ENCODE results near the gene REG3G.
"Not testable (repeated sequence)": the region's sequence is repeated elsewhere in the genome, so short reads cannot be mapped to it uniquely, and the experiment has no call there.

Gene REG3G

DNA sequence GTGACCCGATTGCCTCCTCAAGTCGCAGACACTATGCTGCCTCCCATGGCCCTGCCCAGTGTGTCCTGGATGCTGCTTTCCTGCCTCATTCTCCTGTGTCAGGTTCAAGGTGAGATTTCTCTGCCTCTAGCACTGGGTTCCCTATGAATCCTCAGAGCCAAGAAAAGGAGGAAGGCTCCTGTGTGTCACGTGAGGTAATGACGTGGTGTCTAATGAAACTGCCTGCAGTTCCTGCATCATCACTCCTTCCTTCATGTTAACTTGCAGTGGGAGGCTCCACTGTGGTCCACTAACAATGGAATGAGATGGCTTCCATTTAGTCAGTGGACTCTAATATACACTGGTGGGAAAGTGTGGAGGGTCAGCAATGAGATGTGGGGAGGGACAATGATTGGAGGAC is 559 bp downstream of the REG3G start:
- no peak for DNase-seq

- DNase-seq, result no peak
Observed at GRCh38 chr2:79039944-79040343, 14.4 kb downstream of the REG3G start.

- no peak for DNase-seq
Observed at GRCh38 chr2:79041032-79041448, 15.5 kb downstream of the REG3G start.

- not testable (repeated sequence) for DNase-seq
Observed at GRCh38 chr2:79053486-79053885, 28.0 kb downstream of the REG3G start.

DNA sequence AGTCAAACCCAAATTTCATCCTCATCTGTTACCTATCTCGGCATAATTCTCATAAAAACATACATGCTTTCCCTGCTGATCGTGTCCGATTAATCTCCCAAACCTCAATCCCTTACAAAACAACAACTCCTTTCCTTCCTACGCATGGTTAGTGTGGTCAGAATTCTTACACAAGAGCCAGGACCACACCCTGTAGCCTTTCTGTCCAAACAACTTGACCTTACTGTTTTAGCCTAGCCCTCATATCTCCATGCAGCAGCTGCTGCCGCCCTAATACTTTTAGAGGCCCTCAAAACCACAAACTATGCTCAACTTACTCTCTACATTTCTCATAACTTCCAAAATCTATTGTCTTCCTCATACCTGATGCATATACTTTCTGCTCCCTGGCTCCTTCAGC is 29.3 kb downstream of the REG3G start:
- not testable (repeated sequence) for DNase-seq

- no peak for DNase-seq
Observed at GRCh38 chr2:79065201-79065600, 39.7 kb downstream of the REG3G start.

- no peak for DNase-seq
Observed at GRCh38 chr2:79071078-79071477, 45.6 kb downstream of the REG3G start.

Data from 8988T (cell line).